ENCODE measurements around the gene TRIO.
"Not testable (repeated sequence)": the region's sequence is repeated elsewhere in the genome, so short reads cannot be mapped to it uniquely, and the experiment has no call there.

TRIO gene

DNA sequence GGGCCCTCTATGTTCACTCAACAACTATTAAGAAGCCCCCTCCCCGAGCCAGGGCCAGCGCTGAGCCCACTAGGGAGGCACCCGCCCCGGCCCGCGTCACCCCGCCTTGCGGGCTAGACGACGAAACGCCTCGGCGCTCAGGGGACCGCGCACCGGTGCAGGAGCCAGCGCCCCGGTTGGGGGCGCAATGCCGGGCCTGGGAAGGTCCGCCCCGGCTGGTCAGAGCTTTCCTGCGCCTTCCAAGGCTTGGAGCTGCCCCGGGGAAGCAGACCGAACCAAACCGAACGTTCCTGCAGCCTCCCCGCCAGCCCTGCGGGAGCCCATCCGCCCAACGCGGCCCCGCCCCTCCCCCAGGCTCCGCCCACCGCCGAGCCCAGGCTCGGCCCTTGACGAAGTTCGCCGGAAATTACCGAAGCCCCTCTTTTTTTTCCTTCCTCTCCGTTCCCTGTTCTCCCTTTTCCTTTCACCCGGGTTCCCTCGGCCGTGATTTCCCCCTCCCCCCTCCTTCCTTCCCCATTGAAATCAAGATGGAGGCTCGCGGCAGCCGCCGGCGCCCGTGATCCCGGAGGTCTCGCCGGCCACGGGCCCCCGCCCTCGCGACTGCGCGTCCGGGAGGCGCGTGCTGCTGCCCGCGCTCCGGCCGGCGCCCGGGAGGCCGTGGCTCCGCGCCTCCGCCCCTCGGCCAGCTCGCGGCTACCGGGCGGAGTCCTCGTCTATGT, at the start of gene TRIO:
TRIO (plus strand) TSS at position 516 of the 719 bp plus-strand sequence. CDS start 384 bp downstream, outside the sequence.
- DNase-seq: peak; percentile 85

DNA sequence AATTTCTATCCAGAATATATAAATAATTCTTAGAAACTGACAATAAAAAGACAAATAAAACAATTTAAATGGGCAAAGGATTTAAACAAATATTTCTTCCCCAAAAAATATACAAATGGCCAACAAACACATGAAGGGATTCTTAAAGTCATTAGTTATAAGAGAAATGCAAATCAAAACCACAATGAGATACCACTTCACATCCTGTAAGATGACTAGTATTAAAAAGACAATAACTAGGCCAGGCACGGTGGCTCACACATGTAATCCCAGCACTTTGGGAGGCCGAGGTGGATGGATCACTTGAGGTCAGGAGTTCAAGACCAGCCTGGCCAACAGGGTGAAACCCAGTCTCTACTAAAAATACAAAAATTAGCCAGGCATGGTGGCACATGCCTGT, 45.8 kb upstream of the TRIO start:
- DNase-seq: not testable (repeated sequence)

GRCh38 chr5:14097998-14098471, 45.1 kb upstream of the TRIO start:
- DNase-seq: no peak

- DNase-seq: no peak
These were observed 42.9 kb upstream of the TRIO start for GRCh38 chr5:14100281-14100680.

DNA sequence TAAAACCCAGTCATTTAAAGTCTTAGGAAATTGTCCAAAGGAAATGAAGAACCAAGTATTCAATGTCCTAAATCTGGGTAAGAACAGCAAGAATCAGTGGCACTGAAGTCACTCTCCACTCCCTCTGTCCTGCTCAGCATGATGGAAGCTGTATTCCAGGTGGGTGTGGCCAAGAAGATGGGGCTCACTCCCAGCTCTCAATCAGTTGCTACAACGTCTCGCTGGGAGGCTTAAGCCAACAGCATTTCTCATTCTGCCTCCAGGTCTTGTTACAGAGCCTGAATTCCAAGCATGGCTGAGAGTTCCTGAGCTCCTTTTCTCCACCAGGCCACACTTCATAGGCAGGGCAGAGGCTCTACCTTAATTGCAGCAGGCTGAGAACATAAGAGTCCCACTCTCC, 41.2 kb upstream of the TRIO start:
- no peak for DNase-seq

GRCh38 chr5:14102666-14103065, 40.5 kb upstream of the TRIO start:
- DNase-seq: no peak

DNA sequence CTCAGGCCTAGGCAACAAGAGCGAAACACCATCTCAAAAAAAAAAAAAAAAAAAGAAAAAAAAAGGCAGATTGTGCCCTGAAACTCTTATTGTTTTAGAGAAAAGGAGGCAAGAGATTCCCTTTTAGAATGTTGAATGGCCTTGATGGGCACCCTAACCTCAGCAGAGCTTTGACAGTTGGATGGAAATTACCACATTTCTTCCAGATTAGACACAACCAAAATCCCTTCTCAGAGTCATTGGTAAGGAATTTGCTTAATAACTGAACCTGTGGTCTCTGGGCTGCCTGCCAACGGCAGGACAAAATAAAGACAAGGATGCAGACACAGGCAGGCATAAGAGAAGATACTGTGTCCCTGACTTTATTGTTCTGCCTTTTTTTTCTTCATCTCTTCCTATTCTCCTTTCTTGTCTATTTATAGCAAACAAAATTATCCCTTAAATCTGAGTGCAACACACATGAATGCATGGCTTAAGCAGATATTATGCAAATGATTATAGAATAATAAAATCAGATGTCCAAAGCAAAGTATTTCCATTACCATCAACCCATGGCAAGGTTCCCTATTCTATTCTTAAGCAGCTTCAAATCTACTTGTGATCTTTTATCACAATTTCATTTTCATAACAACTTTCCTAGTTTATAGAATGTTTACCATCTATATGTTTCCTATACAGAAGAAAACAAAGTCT, 37.3 kb upstream of the TRIO start:
- DNase-seq: no peak

DNA sequence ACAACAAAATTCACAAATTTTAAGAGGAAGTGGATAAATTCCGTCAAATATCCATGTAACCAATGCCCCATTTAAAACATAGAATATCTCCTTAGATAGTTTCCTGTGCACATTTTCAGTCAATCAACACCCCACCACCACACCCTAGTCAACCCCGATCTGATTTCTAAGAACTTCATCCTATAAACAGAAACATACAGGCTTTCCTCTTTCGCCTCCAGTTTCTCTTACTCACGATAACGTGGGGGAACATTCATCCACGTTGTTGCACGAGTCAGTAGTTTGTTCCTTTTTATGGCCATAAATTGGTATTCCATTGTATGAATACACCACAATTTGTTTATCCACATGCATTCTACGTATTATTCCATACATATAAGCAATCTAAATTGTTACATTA, 35.6 kb upstream of the TRIO start:
- DNase-seq: no peak

DNA sequence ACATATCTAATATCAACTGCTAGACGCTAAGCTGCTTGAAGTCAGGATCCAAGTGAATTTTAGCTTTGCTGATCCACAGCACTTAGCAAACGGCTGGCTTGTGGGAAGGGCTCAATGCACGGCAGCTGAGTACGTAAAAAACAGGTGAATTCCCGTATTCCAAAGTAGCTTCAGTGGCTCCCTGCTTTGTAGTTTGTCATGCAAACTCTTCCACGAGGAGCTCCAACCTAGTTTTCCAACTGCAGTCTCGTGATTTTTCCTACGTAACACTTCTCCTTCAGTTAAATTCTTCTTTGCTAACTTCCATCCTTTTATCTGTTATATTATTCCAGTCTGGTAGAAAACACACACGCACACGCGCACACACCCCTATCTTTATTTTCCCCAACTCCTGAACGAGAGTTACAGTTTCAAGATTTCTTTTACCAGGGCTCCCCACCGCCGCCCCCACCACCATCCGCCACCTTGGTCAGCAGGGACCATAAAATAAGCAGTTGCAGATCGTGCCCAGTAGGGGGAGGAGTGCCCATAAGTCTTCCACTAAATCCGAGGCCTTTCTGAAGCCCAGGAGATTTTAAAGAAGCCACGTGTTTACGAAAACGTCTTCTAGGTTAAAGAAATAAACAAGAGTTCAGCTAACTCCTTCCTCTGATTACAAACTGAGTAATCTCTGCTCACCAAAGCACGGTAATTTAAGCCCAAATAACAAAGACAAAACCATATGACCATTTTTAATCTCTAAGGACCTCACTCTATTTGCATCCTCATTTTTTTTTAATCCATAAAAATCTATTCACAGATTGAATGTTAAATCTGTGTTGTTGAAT, 34.8 kb upstream of the TRIO start:
- peak; percentile 23 for DNase-seq

DNA sequence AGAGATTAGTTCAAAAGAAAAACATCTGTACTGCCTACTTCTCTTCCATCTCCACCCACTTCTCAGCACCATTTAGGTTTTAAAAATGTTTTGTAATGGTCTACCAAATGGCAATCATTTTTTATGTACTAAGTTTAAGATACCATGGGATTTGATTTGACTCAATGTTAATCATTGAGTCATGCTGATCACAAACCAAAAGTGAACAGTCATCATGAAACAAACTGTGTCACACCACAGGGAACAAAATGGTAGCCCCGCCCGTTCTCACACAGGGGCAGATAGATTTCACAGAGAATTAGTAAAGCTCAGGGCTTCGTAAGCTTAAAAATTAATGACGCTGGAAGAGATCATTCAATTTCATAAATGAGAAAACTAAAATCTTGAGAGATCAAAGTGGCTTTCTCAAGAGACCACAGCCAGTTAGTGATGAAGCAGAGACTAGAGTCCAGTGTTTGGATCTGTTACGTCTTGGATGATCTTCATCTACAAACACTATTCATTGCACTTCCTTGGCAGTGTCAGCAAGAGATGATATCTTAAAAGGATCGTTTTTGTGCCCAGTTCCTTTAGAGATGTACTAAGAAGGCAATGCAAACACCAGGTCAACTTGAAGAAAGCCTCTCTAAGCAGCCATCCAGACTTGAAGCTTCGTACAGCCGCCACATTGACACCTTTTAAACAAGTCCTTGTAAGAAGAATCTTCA, 33.9 kb upstream of the TRIO start:
- DNase-seq: no peak

DNA sequence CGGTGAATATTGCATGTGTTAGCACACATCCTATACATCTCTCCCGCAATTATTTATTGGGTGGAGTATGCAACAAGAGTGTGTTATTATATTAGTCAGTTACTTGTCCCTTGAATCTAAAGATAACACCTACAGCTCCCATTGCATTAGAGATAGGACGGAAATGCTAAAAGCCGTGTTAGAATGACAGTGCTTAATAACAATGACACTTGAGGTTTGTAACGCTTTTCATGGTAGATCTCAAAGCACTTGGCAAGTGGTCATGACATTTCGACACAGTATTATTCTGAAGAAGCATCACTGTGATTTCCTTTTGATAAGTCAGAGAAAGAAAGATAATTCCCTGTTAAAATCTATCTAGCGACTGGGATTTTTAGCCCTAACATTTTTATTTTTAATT, 33.4 kb upstream of the TRIO start:
- DNase-seq: no peak

GRCh38 chr5:14110196-14110595, 32.9 kb upstream of the TRIO start:
- no peak for DNase-seq

DNA sequence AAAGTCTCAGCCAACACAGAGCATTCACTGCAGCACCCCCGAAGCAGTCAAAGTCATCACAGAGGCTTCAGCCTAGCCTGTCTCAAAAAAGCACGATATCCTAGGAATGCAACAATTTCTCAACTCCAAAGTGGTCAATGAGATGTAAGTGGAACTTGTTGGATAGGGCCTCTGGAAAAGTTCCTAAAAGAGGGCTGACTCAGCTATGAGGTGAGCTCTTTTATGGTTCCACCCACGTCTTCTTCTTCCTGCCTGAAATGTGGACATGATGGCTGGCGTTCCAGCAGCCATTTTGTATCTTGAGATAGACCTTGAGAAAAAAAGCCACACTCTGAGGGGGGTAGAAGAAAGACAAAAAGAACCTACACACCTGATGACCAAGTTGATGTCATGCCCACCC, 32.5 kb upstream of the TRIO start:
- DNase-seq: no peak

- DNase-seq: no peak
These were observed 30.0 kb upstream of the TRIO start for GRCh38 chr5:14112998-14113652.

- no peak for DNase-seq
These were observed 28.4 kb upstream of the TRIO start for GRCh38 chr5:14114615-14115251.

GRCh38 chr5:14115323-14115895, 27.7 kb upstream of the TRIO start:
- no peak for DNase-seq

DNA sequence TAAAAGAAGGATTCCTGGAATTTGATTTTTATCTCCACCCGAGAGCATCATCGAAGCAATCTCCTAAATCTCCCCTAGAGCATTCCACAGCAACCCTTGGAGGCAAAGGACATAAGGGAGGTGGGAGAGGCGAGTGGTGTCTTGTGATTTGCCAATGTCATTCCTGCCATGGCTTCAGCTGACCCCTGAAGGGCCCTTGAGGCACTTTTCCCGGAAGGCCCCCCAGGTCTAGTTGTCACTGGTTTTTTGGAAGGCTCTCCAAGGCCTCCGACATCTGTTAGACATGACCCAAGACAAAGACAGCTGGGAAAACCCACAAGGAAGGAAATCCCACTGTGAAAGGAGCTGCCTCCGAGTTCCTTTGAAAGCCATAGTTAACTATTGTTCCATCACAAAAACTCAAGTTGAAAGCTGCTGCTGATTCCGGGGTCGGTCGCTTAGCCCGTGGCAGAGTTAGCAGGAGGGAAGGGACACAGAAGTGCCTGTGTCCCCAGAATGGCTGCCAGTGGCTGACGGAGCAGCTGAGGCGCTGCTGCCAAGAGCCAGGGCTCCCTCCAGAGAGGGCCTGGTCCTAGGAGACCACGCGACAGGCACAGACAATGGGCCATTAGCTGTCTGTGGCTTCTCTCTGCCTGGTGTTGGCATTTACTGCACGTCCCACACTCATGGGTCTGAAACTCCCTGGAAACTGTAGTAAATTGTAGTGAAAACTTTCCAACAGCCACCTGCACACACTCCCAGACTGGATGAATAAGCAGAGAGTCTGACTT, 24.4 kb upstream of the TRIO start:
- DNase-seq: no peak

GRCh38 chr5:14120176-14120575, 23.0 kb upstream of the TRIO start:
- no peak for DNase-seq

GRCh38 chr5:14121552-14121951, 21.6 kb upstream of the TRIO start:
- DNase-seq: no peak

GRCh38 chr5:14122089-14122488, 21.1 kb upstream of the TRIO start:
- no peak for DNase-seq

DNA sequence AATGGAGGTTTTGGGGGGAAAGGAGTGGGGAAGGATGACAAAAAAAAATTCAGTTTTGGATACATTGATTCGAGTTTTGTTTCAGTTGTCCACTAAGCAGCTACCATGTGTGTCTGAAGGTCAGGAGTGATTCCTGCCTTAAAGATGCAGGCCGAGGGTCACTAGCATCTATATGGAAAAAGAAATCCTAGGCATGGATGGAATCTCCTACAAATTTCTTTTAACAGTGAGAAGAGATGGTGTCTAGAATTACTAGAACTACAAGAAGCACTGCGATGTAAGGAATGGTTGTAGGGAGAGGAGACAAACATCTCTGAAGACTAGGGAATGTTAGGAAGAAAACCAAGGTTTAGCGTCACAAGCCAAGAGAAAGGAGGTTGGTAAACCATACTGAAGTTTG, 19.6 kb upstream of the TRIO start:
- no peak for DNase-seq

Data from activated CD8-positive, alpha-beta memory T cell treated with anti-CD3 and anti-CD28 coated beads, Interleukin-2, amount 50 U/mL, for 4 hours (primary cell).